ENCODE measurements around the gene PPP2R3A. TPM values are rescaled to one million over a fixed set of nuclear protein-coding genes. Genes with fewer than 3 reads are reported as not detected.
"Not testable (repeated sequence)": the region's sequence is repeated elsewhere in the genome, so short reads cannot be mapped to it uniquely, and the experiment has no call there.

PPP2R3A gene
- total RNA-seq, 2 experiments from 2014 or later, result 0.04 to 0.07 TPM

- ChIA-PET CTCF (no interaction called here), POLR2A (no interaction called here)
- no peak overlapping the region for H3K27ac Mint-ChIP-seq
- H3K27me3 Mint-ChIP-seq, result peaks cover 3% of the 10 kb centered on the region
- peaks cover 4% of the 10 kb centered on the region for H3K4me1 Mint-ChIP-seq
- no peaks in the 10 kb centered on the region for H3K36me3 Mint-ChIP-seq (ENCODE audit: low read depth)
- DNase-seq, result no peak
- no peaks in the 10 kb centered on the region for H3K9me3 Mint-ChIP-seq
- no peak overlapping the region for H3K4me3 Mint-ChIP-seq
These were observed 101.7 kb downstream of the PPP2R3A start for GRCh38 chr3:136067211-136067610.

GRCh38 chr3:136068708-136069107, 103.2 kb downstream of the PPP2R3A start:
- Mint-ChIP-seq H3K4me1 (peaks cover 4% of the 10 kb centered on the region), H3K36me3 (ENCODE audit: low read depth) (no peaks in the 10 kb centered on the region), H3K27ac (no peak overlapping the region), H3K9me3 (no peaks in the 10 kb centered on the region), H3K4me3 (no peak overlapping the region), H3K27me3 (peaks cover 5% of the 10 kb centered on the region)
- POLR2A ChIA-PET, result no interaction called here
- CTCF ChIA-PET, result interaction anchor here (1.6 kb wide), 1 partner anchor 684 kb away, joined by 4 read pairs; the partner anchor contains the start of gene STAG1
- DNase-seq, result no peak

- ChIA-PET POLR2A (no interaction called here), CTCF (interaction anchor here (0.6 to 0.7 kb wide), 3 partner anchors 8 to 1923 kb away, joined by 3 read pairs; no protein-coding TSS in a partner anchor)
- H3K4me1 Mint-ChIP-seq, result peaks cover 4% of the 10 kb centered on the region
- no peak for DNase-seq
- H3K9me3 Mint-ChIP-seq, result no peaks in the 10 kb centered on the region
- H3K36me3 Mint-ChIP-seq (ENCODE audit: low read depth), result no peaks in the 10 kb centered on the region
- no peak overlapping the region for H3K27ac Mint-ChIP-seq
- peaks cover 10% of the 10 kb centered on the region for H3K27me3 Mint-ChIP-seq
- no peak overlapping the region for H3K4me3 Mint-ChIP-seq
These were observed 104.4 kb downstream of the PPP2R3A start for GRCh38 chr3:136069933-136070332.

GRCh38 chr3:136070334-136070733, 104.8 kb downstream of the PPP2R3A start:
- Mint-ChIP-seq H3K27me3 (peaks cover 10% of the 10 kb centered on the region), H3K9me3 (no peaks in the 10 kb centered on the region), H3K36me3 (ENCODE audit: low read depth) (no peaks in the 10 kb centered on the region), H3K4me3 (no peak overlapping the region), H3K4me1 (peaks cover 4% of the 10 kb centered on the region), H3K27ac (no peak overlapping the region)
- POLR2A ChIA-PET, result no interaction called here
- DNase-seq, result no peak
- CTCF ChIA-PET, result interaction anchor here (1.9 to 2.0 kb wide), 2 partner anchors 682 to 944 kb away, joined by 8 to 12 read pairs; partner anchors contain the start of gene STAG1

- no peak overlapping the region for H3K4me3 Mint-ChIP-seq
- no peaks in the 10 kb centered on the region for H3K36me3 Mint-ChIP-seq (ENCODE audit: low read depth)
- H3K9me3 Mint-ChIP-seq, result no peaks in the 10 kb centered on the region
- H3K27ac Mint-ChIP-seq, result no peak overlapping the region
- POLR2A ChIA-PET, result no interaction called here
- peaks cover 7% of the 10 kb centered on the region for H3K27me3 Mint-ChIP-seq
- CTCF ChIA-PET, result interaction anchor here (1.9 to 2.0 kb wide), 2 partner anchors 681 to 943 kb away, joined by 8 to 12 read pairs; partner anchors contain the start of gene STAG1
- peaks cover 4% of the 10 kb centered on the region for H3K4me1 Mint-ChIP-seq
- no peak for DNase-seq
These were observed 105.7 kb downstream of the PPP2R3A start for GRCh38 chr3:136070953-136071949.

- no peaks in the 10 kb centered on the region for H3K36me3 Mint-ChIP-seq (ENCODE audit: low read depth)
These were observed 109.1 kb downstream of the PPP2R3A start for GRCh38 chr3:136074546-136075170.

GRCh38 chr3:136075218-136075808, 109.8 kb downstream of the PPP2R3A start:
- DNase-seq, result peak; percentile 82
- POLR2A ChIA-PET, result no interaction called here
- no peaks in the 10 kb centered on the region for H3K9me3 Mint-ChIP-seq

More at GRCh38 chr3:136074546-136075170, 109.1 kb downstream of the PPP2R3A start:
- Mint-ChIP-seq H3K9me3 (no peaks in the 10 kb centered on the region), H3K27ac (no peak overlapping the region), H3K4me1 (peaks cover 4% of the 10 kb centered on the region), H3K4me3 (no peak overlapping the region), H3K27me3 (peaks cover 7% of the 10 kb centered on the region)
- POLR2A ChIA-PET, result no interaction called here
- DNase-seq, result no peak
- CTCF ChIA-PET, result interaction anchor here (0.8 to 1.6 kb wide), 4 partner anchors 10 to 941 kb away, joined by 3 to 7 read pairs (median 5); partner anchors contain the start of gene STAG1

GRCh38 chr3:136075811-136076210, 110.3 kb downstream of the PPP2R3A start:
- ChIA-PET CTCF (interaction anchor here (0.5 to 1.6 kb wide), 3 partner anchors 230 to 821 kb away, joined by 3 to 7 read pairs (median 6); partner anchors contain the start of gene STAG1), POLR2A (interaction anchor here (0.6 kb wide), 1 partner anchor 660 kb away, joined by 4 read pairs; no protein-coding TSS in a partner anchor)
- Mint-ChIP-seq H3K27ac (no peak overlapping the region), H3K4me3 (no peak overlapping the region), H3K36me3 (ENCODE audit: low read depth) (no peaks in the 10 kb centered on the region), H3K4me1 (peaks cover 4% of the 10 kb centered on the region), H3K27me3 (peaks cover 7% of the 10 kb centered on the region), H3K9me3 (no peaks in the 10 kb centered on the region)
- DNase-seq, result no peak

More at GRCh38 chr3:136075218-136075808, 109.8 kb downstream of the PPP2R3A start:
- Mint-ChIP-seq H3K4me3 (no peak overlapping the region), H3K4me1 (peaks cover 4% of the 10 kb centered on the region), H3K27ac (no peak overlapping the region), H3K27me3 (peaks cover 7% of the 10 kb centered on the region), H3K36me3 (ENCODE audit: low read depth) (no peaks in the 10 kb centered on the region)
- CTCF ChIA-PET, result interaction anchor here (0.5 to 1.6 kb wide), 6 partner anchors 10 to 940 kb away, joined by 3 to 7 read pairs (median 5); partner anchors contain the start of gene STAG1

- Mint-ChIP-seq H3K27me3 (peaks cover 6% of the 10 kb centered on the region), H3K36me3 (ENCODE audit: low read depth) (no peaks in the 10 kb centered on the region), H3K4me1 (no peaks in the 10 kb centered on the region), H3K27ac (no peak overlapping the region), H3K4me3 (no peak overlapping the region), H3K9me3 (peaks cover 4% of the 10 kb centered on the region)
- ChIA-PET CTCF (interaction anchor here (1.2 to 2.2 kb wide), 2 partner anchors 10 to 674 kb away, joined by 3 to 14 read pairs; partner anchors contain the start of gene STAG1), POLR2A (no interaction called here)
- DNase-seq, result no peak
These were observed 113.2 kb downstream of the PPP2R3A start for GRCh38 chr3:136078421-136079364.

GRCh38 chr3:136083641-136084382, 118.3 kb downstream of the PPP2R3A start:
- H3K27ac Mint-ChIP-seq; H3K4me3 Mint-ChIP-seq; H3K4me1 Mint-ChIP-seq; DNase-seq; H3K36me3 Mint-ChIP-seq (ENCODE audit: low read depth); H3K27me3 Mint-ChIP-seq; POLR2A ChIA-PET; CTCF ChIA-PET: not testable (repeated sequence)
- peaks cover 14% of the 10 kb centered on the region for H3K9me3 Mint-ChIP-seq

- H3K9me3 Mint-ChIP-seq, result peaks cover 14% of the 10 kb centered on the region
- H3K27ac Mint-ChIP-seq; H3K27me3 Mint-ChIP-seq; H3K4me1 Mint-ChIP-seq; POLR2A ChIA-PET; DNase-seq; H3K36me3 Mint-ChIP-seq (ENCODE audit: low read depth); H3K4me3 Mint-ChIP-seq: not testable (repeated sequence)
- CTCF ChIA-PET, result interaction anchor here (1.0 to 1.4 kb wide), 2 partner anchors 10 to 668 kb away, joined by 3 to 5 read pairs; no protein-coding TSS in a partner anchor
These were observed 119.5 kb downstream of the PPP2R3A start for GRCh38 chr3:136085067-136085466.

Measured in activated CD4-positive, alpha-beta T cell treated with anti-CD3 and anti-CD28 coated beads, Interleukin-2, amount 10 ng/mL, durations not matched to agents 7 days and 5 days (primary cell).